K562 (cell line): ENCODE measurements around the gene ARHGAP32. TPM values are rescaled to one million over a fixed set of nuclear protein-coding genes. Genes with fewer than 3 reads are reported as not detected.

ENCODE experiments used
- ATAC-seq: fragments of 200-7000 bp; cut with Tn5 transposase; 3 replicates; pipeline ENCODE4 v1.9.1; 2020; ENCODE audit warnings: moderate library complexity
- BruUV-seq: library from RNA; stranded (reverse); fragments of 400-500 nt; replicated peaks from 2 replicates; lab custom pipeline; 2021; lab: Mats Ljungman, UMichigan
- CTCF ChIA-PET: fragments of 300-600 bp; formaldehyde crosslinking; extraction: SDS; loops from one replicate; lab custom pipeline; 2021; ENCODE audit warnings: low intra/inter-chr PET ratio; lab: Yijun Ruan, JAX
- POLR2A ChIA-PET: fragments of 300-600, 350-650 bp; sonication (Branson Sonifier 250); formaldehyde crosslinking; extraction: SDS; loops from one replicate; lab custom pipeline; 2021; ENCODE audit warnings: antibody characterized with exemption, inconsistent platforms; lab: Yijun Ruan, JAX
- DNase-seq, 4 experiments: peaks; one replicate each; pipeline versions ENCODE4 v3.0.0 to v3.0.0-alpha.2; 2011 to 2018; ENCODE audit warnings: low spot score in 3 of 4, mixed read lengths in 3 of 4; ENCODE audit errors: extremely low read depth in 1 of 4
- FAIRE-seq: peaks from 2 replicates; lab custom pipeline; 2011; peaks lifted over from hg19 to GRCh38; lab: Jason Lieb, UNC
- H2AFZ ChIP-seq: 2 replicates; pipeline ENCODE4 v1.6.0; 2011; ENCODE audit warnings: low read depth, low read length, control low read depth, inconsistent platforms
- H3K27ac ChIP-seq: fragments of 200-600 bp; 3 replicates; pipeline ENCODE4 v1.8.0; 2011; ENCODE audit warnings: low read depth, mild to moderate bottlenecking, control low read depth, inconsistent platforms, low read length, moderate library complexity, mixed read lengths; ENCODE audit errors: extremely low read depth
- H3K27me3 ChIP-seq, 2 experiments: fragments of 300-600 bp in 1 of 2; 2 replicates in 1 of 2; 3 replicates in 1 of 2; pipeline versions ENCODE4 v1.6.0 to v1.8.0; 2011; ENCODE audit warnings: inconsistent platforms in 2 of 2, low read length in 2 of 2, mild to moderate bottlenecking in 1 of 2, mixed read lengths in 1 of 2, moderate library complexity in 1 of 2; ENCODE audit not compliant: control insufficient read depth in 2 of 2, insufficient read depth in 2 of 2
- H3K36me3 ChIP-seq: fragments of 300-600 bp; 3 replicates; pipeline ENCODE4 v1.8.0; 2011; ENCODE audit warnings: mild to moderate bottlenecking, low read length, inconsistent platforms; ENCODE audit not compliant: control insufficient read depth, insufficient read depth
- H3K4me1 ChIP-seq, 2 experiments: fragments of 200-600 bp in 1 of 2; replicated peaks in 1 of 2; 2 replicates in 1 of 2; 3 replicates in 1 of 2; pipeline versions ENCODE4 v1.5.1 to v1.8.0; 2011; ENCODE audit warnings: inconsistent platforms in 2 of 2, low read length in 2 of 2, mild to moderate bottlenecking in 1 of 2, mixed read lengths in 1 of 2, moderate library complexity in 1 of 2; ENCODE audit not compliant: control insufficient read depth in 2 of 2, insufficient read depth in 2 of 2
- H3K4me2 ChIP-seq: 2 replicates; pipeline ENCODE4 v1.6.1; 2011; ENCODE audit warnings: low read length, control low read depth, inconsistent platforms, mixed read lengths; ENCODE audit not compliant: insufficient read depth
- H3K4me3 ChIP-seq: fragments of 200-600 bp; sonication (generic), shearing (Covaris generic); 2 replicates; pipeline ENCODE4 v1.5.1; 2016; ENCODE audit warnings: control low read depth, inconsistent platforms
- H3K79me2 ChIP-seq: fragments of 200-600 bp; 3 replicates; pipeline ENCODE4 v1.8.0; 2011; ENCODE audit warnings: low read length, inconsistent platforms; ENCODE audit not compliant: control insufficient read depth, insufficient read depth
- H3K9ac ChIP-seq, 2 experiments: 2 replicates each; pipeline versions ENCODE4 v1.6.0 to v1.6.1; 2011; ENCODE audit warnings: low read depth in 2 of 2, low read length in 2 of 2, control low read depth in 1 of 2, inconsistent platforms in 1 of 2, mild to moderate bottlenecking in 1 of 2, mixed read lengths in 1 of 2; ENCODE audit not compliant: insufficient read depth in 1 of 2
- H3K9me1 ChIP-seq: one replicate; pipeline ENCODE4 v1.6.0; 2011; ENCODE audit warnings: inconsistent platforms, mild to moderate bottlenecking, low read length, moderate library complexity; ENCODE audit not compliant: control insufficient read depth, insufficient read depth
- H3K9me3 ChIP-seq: replicated peaks from 2 replicates; pipeline ENCODE4 v1.5.1; 2011; ENCODE audit warnings: low read depth, low read length, inconsistent platforms; ENCODE audit not compliant: control insufficient read depth, insufficient read depth
- H4K20me1 ChIP-seq: replicated peaks from 2 replicates; pipeline ENCODE4 v1.6.1; 2011; ENCODE audit warnings: low read length, inconsistent platforms, mixed read lengths; ENCODE audit not compliant: control insufficient read depth, insufficient read depth
- CCNT2 ChIP-seq: IDR thresholded peaks from 2 replicates; pipeline ENCODE4 v1.6.1; 2011; ENCODE audit warnings: borderline replicate concordance, low read depth, mild to moderate bottlenecking, moderate library complexity, mixed read lengths, low read length; ENCODE audit not compliant: insufficient read length; ENCODE audit errors: extremely low read depth
- JUND ChIP-seq, 2 experiments: IDR thresholded peaks; 2 replicates in 1 of 2; 3 replicates in 1 of 2; pipeline ENCODE4 v1.6.1; 2011; ENCODE audit warnings: borderline replicate concordance in 2 of 2, low read depth in 2 of 2, low read length in 2 of 2, improper control_type of control experiment in 1 of 2, missing biosample characterization in 1 of 2, missing genetic modification characterization in 1 of 2, missing genetic modification reagents in 1 of 2
- MECOM ChIP-seq: fragments of 250-450 bp; sonication (Bioruptor Pico); IDR thresholded peaks from 2 replicates; pipeline ENCODE4 v1.8.0; 2022; ENCODE audit warnings: inconsistent platforms
- MTA2 ChIP-seq: fragments of 450-650 bp; IDR thresholded peaks from 2 replicates; pipeline ENCODE4 v1.6.1; 2016; ENCODE audit warnings: low read depth
- NUFIP1 ChIP-seq: fragments of 450-650 bp; IDR thresholded peaks from 2 replicates; pipeline ENCODE4 v1.6.1; 2018; ENCODE audit not compliant: partially characterized antibody
- OTX1 ChIP-seq: fragments of 450-650 bp; formaldehyde crosslinking; IDR thresholded peaks from 2 replicates; pipeline ENCODE4 v1.4.0; 2022; ENCODE audit warnings: mild to moderate bottlenecking
- SNRNP70 ChIP-seq: fragments of 200-400 bp; formaldehyde crosslinking; optimal IDR thresholded peaks from 2 replicates; pipeline ENCODE3; 2017; ENCODE audit warnings: low read depth, low read length
- SRSF3 ChIP-seq: fragments of 200-400 bp; formaldehyde crosslinking; IDR thresholded peaks from 2 replicates; pipeline ENCODE4 v1.6.1; 2016; ENCODE audit warnings: mild to moderate bottlenecking, low read length, moderate library complexity; ENCODE audit not compliant: insufficient read depth
- TRIM28 ChIP-seq: fragments of 450-650 bp; IDR thresholded peaks from 2 replicates; pipeline ENCODE4 v1.6.1; 2017
- XRCC5 ChIP-seq: fragments of 200-400 bp; formaldehyde crosslinking; IDR thresholded peaks from 2 replicates; pipeline ENCODE4 v1.6.1; 2017; ENCODE audit warnings: low read depth, mild to moderate bottlenecking, low read length
- ZBTB40 ChIP-seq, 2 experiments: fragments of 450-650 bp in 1 of 2; sonication (generic) in 1 of 2; formaldehyde crosslinking in 1 of 2; IDR thresholded peaks; 2 replicates each; pipeline versions ENCODE4 v1.7.1 to v1.9.0; 2016 to 2022; ENCODE audit warnings: inconsistent platforms in 1 of 2, mild to moderate bottlenecking in 1 of 2, missing genetic modification reagents in 1 of 2
- ZNF274 ChIP-seq: IDR thresholded peaks from 2 replicates; pipeline ENCODE4 v1.6.1; 2011; ENCODE audit warnings: low read depth, mild to moderate bottlenecking, low read length, moderate library complexity, borderline replicate concordance
- WGBS: fragments of 100-300 bp; shearing (Covaris generic); methylation state at CpG from one replicate; pipeline ENCODE4 v1.1.6; 2016; ENCODE audit warnings: low coverage, mixed read lengths; ENCODE audit not compliant: insufficient coverage; ENCODE audit errors: missing lambda C conversion rate; 5-methylcytosine and 5-hydroxymethylcytosine counted together
- in situ Hi-C: fragments of 300-500 bp; cut with MboI; formaldehyde crosslinking; loops from 4 replicates; pipeline ENCODE4 v1.15.0; 2018; ENCODE audit warnings: inconsistent platforms, mixed read lengths
- intact Hi-C: fragments of 100-400 bp; cut with micrococcal nuclease; formaldehyde crosslinking; loops from 2 replicates; pipeline ENCODE4 v1.14.2; 2022
- polyA plus RNA-seq, 8 experiments: library from polyadenylated mRNA; depleted of rRNA in 4 of 8; stranded (reverse) in 5 of 8; unstranded in 3 of 8; fragments of >200 nt; fragmentation: Nextera tagmentation in 2 of 8; fragmentation: Illumina TruSeq in 1 of 8; extraction: Ambion mirVana in 2 of 8; extraction: Trizol in 1 of 8; gene quantifications; 2 replicates each; pipeline versions ENCODE4 v1.2.1 to v1.2.3, GENCODE V29; 2011 to 2014; ENCODE audit warnings: inconsistent platforms in 1 of 8, missing spikeins in 1 of 8
- total RNA-seq, 7 experiments: library from RNA; depleted of rRNA in 6 of 7; stranded (reverse); fragments of >200 nt in 6 of 7; fragmentation: Illumina TruSeq in 2 of 7; extraction: Trizol in 2 of 7; gene quantifications; 2 replicates each; pipeline versions ENCODE4 v1.2.1 to v1.2.3, GENCODE V29; 2011 to 2021; ENCODE audit warnings: low replicate concordance in 1 of 7
- TF ChIP-seq, protein P1 (sequence below): fragments of 250-450 bp; sonication (Bioruptor Pico); IDR thresholded peaks from 2 replicates; pipeline ENCODE4 v1.5.0; 2021

Gene ARHGAP32
- total and polyA plus RNA-seq, 9 of the 15 experiments (the other 6 are each of a cell fraction or from before 2014, with no cell fraction given): 0.18 TPM; not detected in 8

GRCh38 chr11:129075757-129076156, 116.4 kb downstream of the ARHGAP32 start:
- no peak for ATAC-seq
- no peak for TF ChIP-seq XRCC5
- no peak for TF ChIP-seq MTA2
- TF ChIP-seq, protein P1, sequence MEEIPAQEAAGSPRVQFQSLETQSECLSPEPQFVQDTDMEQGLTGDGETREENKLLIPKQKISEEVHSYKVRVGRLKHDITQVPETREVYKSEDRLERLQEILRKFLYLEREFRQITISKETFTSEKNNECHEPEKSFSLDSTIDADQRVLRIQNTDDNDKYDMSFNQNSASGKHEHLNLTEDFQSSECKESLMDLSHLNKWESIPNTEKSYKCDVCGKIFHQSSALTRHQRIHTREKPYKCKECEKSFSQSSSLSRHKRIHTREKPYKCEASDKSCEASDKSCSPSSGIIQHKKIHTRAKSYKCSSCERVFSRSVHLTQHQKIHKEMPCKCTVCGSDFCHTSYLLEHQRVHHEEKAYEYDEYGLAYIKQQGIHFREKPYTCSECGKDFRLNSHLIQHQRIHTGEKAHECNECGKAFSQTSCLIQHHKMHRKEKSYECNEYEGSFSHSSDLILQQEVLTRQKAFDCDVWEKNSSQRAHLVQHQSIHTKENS (CRISPR knock-in tag): no peak
- TF ChIP-seq OTX1 (CRISPR knock-in tag): no peak
- no peak for TF ChIP-seq ZNF274
- no peak for TF ChIP-seq SRSF3
- no peak for TF ChIP-seq NUFIP1
- no peak for TF ChIP-seq TRIM28
- TF ChIP-seq MECOM (CRISPR knock-in tag): no peak
- no peak for TF ChIP-seq CCNT2
- TF ChIP-seq SNRNP70: no peak
- no peak for TF ChIP-seq ZBTB40 (IDR thresholded peaks at IDR 0.05)
- no peak for TF ChIP-seq ZBTB40 (CRISPR knock-in tag; IDR thresholded peaks at IDR 0.05)
- TF ChIP-seq JUND (IDR thresholded peaks at IDR 0.05; ENCODE audit: borderline replicate concordance, low read depth, low read length): no peak
- no peak for TF ChIP-seq JUND (tag; IDR thresholded peaks at IDR 0.05; ENCODE audit: borderline replicate concordance, low read depth, low read length)

More at GRCh38 chr11:129075757-129076156, 116.4 kb downstream of the ARHGAP32 start:
- H4K20me1 ChIP-seq: no peaks in the 10 kb centered on the region
- no peaks in the 10 kb centered on the region for H3K4me1 ChIP-seq
- H3K27ac ChIP-seq: no peak overlapping the region
- H3K9me3 ChIP-seq: no peaks in the 10 kb centered on the region
- no TSS peak for BruUV-seq
- POLR2A ChIA-PET: no interaction called here
- H2AFZ ChIP-seq: no peak overlapping the region
- no peaks in the 10 kb centered on the region for H3K36me3 ChIP-seq
- H3K4me3 ChIP-seq: no peak overlapping the region
- in situ Hi-C loops (no loop called here), intact Hi-C loops (no loop called here)
- 1% methylated on average over 7 of the region's 7 CpGs for WGBS
- no peaks in the 10 kb centered on the region for H3K27me3 ChIP-seq
- no peaks in the 10 kb centered on the region for H3K79me2 ChIP-seq
- no peak for FAIRE-seq
- no peak overlapping the region for H3K9ac ChIP-seq
- CTCF ChIA-PET: no interaction called here
- DNase-seq: no peak
- H3K9me1 ChIP-seq: no peaks in the 10 kb centered on the region
- H3K4me2 ChIP-seq: no peak overlapping the region
